A673 (cell line): ENCODE measurements around the gene NCKAP5.

ENCODE experiments used
- CTCF ChIP-seq: fragments of 300-800, 200-600 bp; sonication (generic); conservative IDR thresholded peaks from 2 replicates; pipeline ENCODE4 v1.5.1; 2017; ENCODE audit warnings: low read depth, mild to moderate bottlenecking, antibody characterized with exemption, low read length, moderate library complexity, mixed read lengths
- EZH2 ChIP-seq: fragments of 200-600 bp; sonication (generic); IDR thresholded peaks from 2 replicates; pipeline ENCODE4 v1.6.1; 2017; ENCODE audit warnings: borderline replicate concordance, low read depth, mild to moderate bottlenecking, mixed read lengths, antibody characterized with exemption, low read length; ENCODE audit not compliant: poor library complexity, severe bottlenecking

DNA sequence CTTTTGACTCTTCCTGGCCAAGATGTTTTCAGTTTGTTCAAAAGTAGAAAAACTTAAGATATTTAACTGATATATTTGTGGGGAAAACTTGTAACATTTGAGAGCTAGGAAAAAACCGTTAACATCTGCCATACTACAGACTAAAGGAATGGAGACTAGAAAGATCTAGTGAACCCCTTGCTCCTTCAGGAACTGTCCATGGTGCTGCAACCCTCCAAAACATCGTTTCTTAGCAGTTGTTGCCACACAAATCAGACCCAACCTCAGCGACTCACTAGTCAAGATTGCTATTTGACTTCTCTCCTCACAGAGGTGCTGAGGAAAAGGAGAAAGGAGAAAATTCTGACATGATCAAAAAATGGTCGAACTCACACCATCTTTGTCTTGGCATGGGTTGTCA lies 504.5 kb downstream of the NCKAP5 start:
- TF ChIP-seq CTCF (no peak), EZH2 (no peak)
